GM18858 (cell line): ENCODE data around the gene DIAPH3.

Source experiments
- ATAC-seq: cut with Tn5 transposase; IDR thresholded peaks from one replicate; pipeline ENCODE4 v1.9.1; 2021; ENCODE audit not compliant: unreplicated experiment

Gene DIAPH3

GRCh38 chr13:59963383-59963782, 200.3 kb downstream of the DIAPH3 start:
- ATAC-seq: no peak

GRCh38 chr13:59962343-59962742, 201.4 kb downstream of the DIAPH3 start:
- ATAC-seq: no peak

- no peak for ATAC-seq
Measured at GRCh38 chr13:59960683-59961082, 203.0 kb downstream of the DIAPH3 start.

GRCh38 chr13:59957438-59957837, 206.3 kb downstream of the DIAPH3 start:
- no peak for ATAC-seq

- ATAC-seq: no peak
Measured at GRCh38 chr13:59954601-59955000, 209.1 kb downstream of the DIAPH3 start.

GRCh38 chr13:59951011-59951410, 212.7 kb downstream of the DIAPH3 start:
- ATAC-seq: no peak

GRCh38 chr13:59950266-59950665, 213.5 kb downstream of the DIAPH3 start:
- no peak for ATAC-seq

GRCh38 chr13:59948686-59949085, 215.0 kb downstream of the DIAPH3 start:
- no peak for ATAC-seq

GRCh38 chr13:59946944-59947343, 216.8 kb downstream of the DIAPH3 start:
- no peak for ATAC-seq

- ATAC-seq: no peak
Measured at GRCh38 chr13:59931621-59932020, 232.1 kb downstream of the DIAPH3 start.

GRCh38 chr13:59924256-59924655, 239.5 kb downstream of the DIAPH3 start:
- no peak for ATAC-seq

- ATAC-seq: no peak
Measured at GRCh38 chr13:59915252-59915651, 248.5 kb downstream of the DIAPH3 start.

GRCh38 chr13:59914556-59914955, 249.2 kb downstream of the DIAPH3 start:
- no peak for ATAC-seq

- no peak for ATAC-seq
Measured at GRCh38 chr13:59906413-59907049, 257.2 kb downstream of the DIAPH3 start.

GRCh38 chr13:59901191-59901590, 262.5 kb downstream of the DIAPH3 start:
- no peak for ATAC-seq

- ATAC-seq: no peak
Measured at GRCh38 chr13:59898066-59898465, 265.7 kb downstream of the DIAPH3 start.

GRCh38 chr13:59893266-59893665, 270.5 kb downstream of the DIAPH3 start:
- no peak for ATAC-seq

GRCh38 chr13:59891053-59891452, 272.7 kb downstream of the DIAPH3 start:
- no peak for ATAC-seq

GRCh38 chr13:59890054-59890453, 273.7 kb downstream of the DIAPH3 start:
- no peak for ATAC-seq

- no peak for ATAC-seq
Measured at GRCh38 chr13:59888408-59888807, 275.3 kb downstream of the DIAPH3 start.

GRCh38 chr13:59885076-59885475, 278.7 kb downstream of the DIAPH3 start:
- no peak for ATAC-seq

- ATAC-seq: no peak
Measured at GRCh38 chr13:59883885-59884284, 279.8 kb downstream of the DIAPH3 start.

GRCh38 chr13:59880468-59880867, 283.3 kb downstream of the DIAPH3 start:
- ATAC-seq: no peak
